Vagina (tissue), 2 donors: ENCODE results near the gene SLC41A2.

Experiments used
- POLR2A ChIP-seq, 2 donors: fragments of 450-650 bp; IDR thresholded peaks; one replicate each; pipeline ENCODE4 v1.6.1; 2017; ENCODE audit warnings: antibody characterized with exemption in 2 of 2, mild to moderate bottlenecking in 2 of 2, moderate library complexity in 2 of 2
- POLR2AphosphoS5 ChIP-seq, 2 donors: sonication (generic); formaldehyde crosslinking; IDR thresholded peaks; one replicate each; pipeline ENCODE4 v1.9.0; 2017; ENCODE audit warnings: antibody characterized with exemption in 2 of 2, mild to moderate bottlenecking in 2 of 2, low read depth in 1 of 2; ENCODE audit not compliant: insufficient read depth in 1 of 2
- TF ChIP-seq, protein P1 (sequence below), 3 experiments: fragments of 450-650 bp in 2 of 3; fragments of 200-600 bp in 1 of 3; sonication (generic) in 1 of 3; IDR thresholded peaks; one replicate each; pipeline ENCODE4 v1.5.1; 2017 to 2019; ENCODE audit warnings: antibody characterized with exemption in 3 of 3, mild to moderate bottlenecking in 2 of 3, moderate library complexity in 2 of 3

DNA sequence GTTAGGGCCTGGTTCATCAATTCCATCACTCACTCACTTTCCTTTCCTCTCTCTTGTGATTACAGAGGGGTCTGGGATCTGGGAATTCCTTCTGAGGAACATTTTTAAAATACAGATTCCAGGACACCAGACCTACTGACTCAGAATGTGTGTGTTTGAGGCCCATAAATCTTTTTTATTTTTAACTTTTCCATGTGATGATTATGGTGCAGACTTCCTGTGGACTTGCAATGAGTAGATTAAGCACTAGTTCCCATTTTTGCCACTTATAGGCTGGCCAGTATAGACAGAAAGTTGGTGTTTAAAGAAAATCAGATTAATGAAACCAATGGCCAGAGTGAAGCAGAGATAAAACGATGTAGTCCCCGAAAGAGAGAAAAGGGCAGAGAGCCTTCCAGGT lies 28.1 kb downstream of the SLC41A2 start:
- TF ChIP-seq, protein P1, sequence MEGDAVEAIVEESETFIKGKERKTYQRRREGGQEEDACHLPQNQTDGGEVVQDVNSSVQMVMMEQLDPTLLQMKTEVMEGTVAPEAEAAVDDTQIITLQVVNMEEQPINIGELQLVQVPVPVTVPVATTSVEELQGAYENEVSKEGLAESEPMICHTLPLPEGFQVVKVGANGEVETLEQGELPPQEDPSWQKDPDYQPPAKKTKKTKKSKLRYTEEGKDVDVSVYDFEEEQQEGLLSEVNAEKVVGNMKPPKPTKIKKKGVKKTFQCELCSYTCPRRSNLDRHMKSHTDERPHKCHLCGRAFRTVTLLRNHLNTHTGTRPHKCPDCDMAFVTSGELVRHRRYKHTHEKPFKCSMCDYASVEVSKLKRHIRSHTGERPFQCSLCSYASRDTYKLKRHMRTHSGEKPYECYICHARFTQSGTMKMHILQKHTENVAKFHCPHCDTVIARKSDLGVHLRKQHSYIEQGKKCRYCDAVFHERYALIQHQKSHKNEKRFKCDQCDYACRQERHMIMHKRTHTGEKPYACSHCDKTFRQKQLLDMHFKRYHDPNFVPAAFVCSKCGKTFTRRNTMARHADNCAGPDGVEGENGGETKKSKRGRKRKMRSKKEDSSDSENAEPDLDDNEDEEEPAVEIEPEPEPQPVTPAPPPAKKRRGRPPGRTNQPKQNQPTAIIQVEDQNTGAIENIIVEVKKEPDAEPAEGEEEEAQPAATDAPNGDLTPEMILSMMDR (IDR thresholded peaks at IDR 0.05): no peak
- TF ChIP-seq POLR2A (IDR thresholded peaks at IDR 0.05): no peak
- no peak for TF ChIP-seq POLR2AphosphoS5 (IDR thresholded peaks at IDR 0.05; ENCODE audit: insufficient read depth in 1 of 2, low read depth in 1 of 2)
